Activated CD4-positive, alpha-beta T cell treated with anti-CD3 and anti-CD28 coated beads, Interleukin-2, amount 50 U/mL, for 4 hours (primary cell): ENCODE measurements around the gene TRRAP.

Source experiments
- DNase-seq, 2 experiments: peaks; one replicate each; pipeline ENCODE4 v3.0.0-alpha.2; 2020

Gene TRRAP

DNA sequence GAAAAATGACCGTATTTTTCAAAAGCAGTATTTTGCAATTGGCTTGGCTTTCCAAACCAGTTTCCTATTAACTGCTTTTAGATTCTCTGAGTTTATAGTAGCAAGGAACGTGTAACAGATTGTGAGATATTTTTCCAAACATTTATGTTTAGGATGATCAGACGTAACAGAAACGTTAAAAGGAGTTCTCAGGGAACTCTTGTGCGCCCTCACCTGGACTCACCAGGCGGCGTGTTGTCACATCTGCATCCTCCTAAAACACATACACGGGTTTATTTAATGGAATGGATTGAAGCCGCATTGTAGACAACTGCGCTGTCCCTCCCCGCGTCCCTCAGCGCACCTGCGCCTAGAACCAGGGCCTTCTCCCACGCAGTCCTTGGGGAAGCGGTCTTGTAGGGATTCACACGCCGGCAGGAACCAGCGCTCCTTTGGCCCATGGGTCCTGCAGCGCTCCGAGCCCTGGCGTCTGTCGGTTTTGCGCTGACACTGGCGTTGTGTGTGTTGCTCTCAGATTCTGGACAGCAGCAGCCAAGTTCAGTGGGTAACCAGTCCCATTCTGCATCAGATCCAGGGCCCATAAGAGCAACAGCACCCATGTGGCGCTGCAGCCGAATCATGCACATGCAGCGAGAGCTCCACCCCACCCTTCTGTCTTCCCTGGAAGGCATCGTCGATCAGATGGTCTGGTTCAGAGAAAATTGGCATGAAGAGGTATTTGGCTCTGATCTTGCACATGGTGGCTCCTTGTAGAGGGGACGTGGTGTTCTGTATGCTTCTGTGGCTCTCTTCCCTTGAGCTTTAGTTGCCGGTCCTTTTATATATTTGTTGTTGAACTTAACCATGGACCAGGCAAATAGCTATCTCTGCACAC lies 114.9 kb downstream of the TRRAP start:
- DNase-seq: no peak

DNA sequence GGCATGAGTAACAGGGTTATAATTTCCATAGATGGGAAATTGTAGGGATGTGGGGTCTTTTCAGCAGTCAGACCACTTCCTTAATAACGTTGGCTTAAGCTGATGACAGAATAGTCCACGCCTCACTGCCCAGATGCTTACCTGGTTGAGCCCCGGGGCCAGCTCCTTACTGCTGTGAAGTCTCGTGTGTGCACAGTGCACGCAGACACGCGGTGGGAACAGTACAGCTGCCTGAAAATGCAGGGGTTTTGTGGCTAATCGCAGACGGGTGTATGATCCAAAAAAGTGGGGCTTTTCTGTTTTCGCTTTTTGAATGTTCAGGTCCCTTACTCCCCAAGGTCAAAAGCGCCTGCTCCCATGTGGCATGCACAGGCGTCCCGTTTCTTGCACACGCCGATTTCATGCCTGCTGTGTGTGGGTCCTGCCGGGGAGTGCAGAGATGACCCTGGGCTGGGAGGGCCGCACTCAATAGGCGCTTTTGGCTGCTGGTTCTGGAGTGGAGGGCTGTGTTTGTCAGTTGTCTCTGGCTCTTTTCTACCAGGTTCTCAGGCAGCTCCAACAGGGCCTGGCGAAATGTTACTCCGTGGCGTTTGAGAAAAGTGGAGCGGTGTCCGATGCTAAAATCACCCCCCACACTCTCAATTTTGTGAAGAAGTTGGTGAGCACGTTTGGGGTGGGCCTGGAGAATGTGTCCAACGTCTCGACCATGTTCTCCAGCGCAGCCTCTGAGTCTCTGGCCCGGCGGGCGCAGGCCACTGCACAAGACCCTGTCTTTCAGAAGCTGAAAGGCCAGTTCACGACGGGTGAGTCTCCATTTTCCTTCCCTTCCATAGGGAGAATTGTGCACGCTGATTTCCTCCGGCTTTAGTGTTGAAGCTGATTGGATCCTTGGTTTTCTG lies 116.0 kb downstream of the TRRAP start:
- no peak for DNase-seq

DNA sequence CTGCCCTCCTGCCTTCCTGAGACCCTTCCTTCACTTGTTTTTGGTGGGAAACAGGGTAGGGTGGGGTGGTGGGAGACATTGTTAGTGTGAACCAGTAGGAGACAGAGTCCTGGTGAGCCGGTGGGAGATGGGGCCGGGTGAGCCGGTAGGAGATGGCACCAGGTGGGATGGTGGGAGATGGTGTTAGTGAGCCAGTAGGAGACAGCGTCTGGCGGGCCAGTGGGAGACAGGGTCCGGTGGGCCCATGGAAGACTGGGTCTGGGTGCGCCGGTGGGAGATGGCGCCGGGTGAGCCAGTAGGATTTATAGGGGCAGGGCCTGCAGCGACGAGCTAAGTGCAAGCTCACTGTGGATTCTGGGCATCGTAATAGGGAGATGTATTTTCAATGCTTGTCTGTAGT lies 116.8 kb downstream of the TRRAP start:
- DNase-seq: no peak

DNA sequence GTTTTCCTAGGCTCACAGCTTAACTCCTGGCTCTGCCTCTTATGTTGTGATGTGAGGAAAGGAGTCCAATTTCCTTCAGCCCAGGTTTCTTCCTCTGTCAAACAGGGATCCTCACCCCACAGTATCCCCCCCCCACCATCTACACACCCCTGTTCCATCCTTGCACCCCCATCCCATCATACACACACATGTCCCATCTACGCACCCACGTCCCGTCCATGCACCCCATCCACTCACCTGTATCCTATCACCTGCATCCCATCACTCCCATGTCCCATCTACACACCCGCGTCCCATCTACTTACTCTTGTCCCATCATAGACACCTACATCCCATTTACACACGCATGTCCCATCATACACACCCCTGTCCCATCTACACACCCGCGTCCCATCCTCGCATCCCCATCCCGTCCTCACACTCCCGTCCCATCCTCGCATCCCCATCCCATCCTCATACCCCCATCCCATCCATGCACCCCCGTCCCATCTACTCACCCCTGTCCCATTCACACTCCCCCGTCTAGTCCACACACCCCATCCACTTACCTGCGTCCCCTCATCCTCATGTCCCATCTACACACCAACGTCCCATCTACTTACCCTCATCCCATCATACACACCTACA lies 117.3 kb downstream of the TRRAP start:
- DNase-seq: no peak

DNA sequence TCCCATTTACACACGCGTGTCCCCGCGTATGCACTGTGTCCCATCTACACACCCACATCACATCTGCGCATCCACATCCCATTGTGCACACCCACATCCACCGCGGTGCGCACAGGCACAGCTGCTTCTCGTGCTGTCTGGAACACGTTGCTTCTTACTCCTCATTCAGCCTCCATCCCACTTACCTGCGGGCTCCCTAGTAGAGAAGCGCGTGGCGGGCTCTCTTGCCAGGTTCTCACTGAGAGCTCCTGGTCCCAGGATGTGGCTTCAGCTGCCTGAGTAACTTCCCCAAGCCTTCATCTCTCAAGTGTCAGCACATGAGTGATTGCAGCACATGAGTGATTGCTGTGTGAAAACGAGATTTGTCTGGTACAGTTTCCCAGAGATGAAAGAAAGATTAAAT lies 117.8 kb downstream of the TRRAP start:
- no peak for DNase-seq

DNA sequence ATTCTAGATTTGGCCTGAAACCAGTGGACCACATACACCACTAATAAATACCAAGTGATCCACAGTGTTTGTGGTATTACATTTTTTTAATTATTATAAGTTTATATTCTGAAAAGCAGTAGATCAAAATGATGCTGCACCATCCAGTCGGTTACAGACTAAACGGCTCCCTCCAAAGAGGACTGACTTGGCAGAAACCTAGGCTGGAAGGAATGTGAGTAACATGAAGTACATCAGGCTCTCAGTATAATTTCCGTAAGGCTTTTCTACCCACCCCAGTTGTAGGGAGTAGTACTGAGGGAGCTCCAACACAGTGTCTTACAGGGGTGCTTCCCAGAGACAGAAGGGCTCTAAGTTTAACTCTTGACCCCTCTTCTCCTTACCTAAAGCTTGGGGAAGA lies 119.5 kb downstream of the TRRAP start:
- no peak for DNase-seq

DNA sequence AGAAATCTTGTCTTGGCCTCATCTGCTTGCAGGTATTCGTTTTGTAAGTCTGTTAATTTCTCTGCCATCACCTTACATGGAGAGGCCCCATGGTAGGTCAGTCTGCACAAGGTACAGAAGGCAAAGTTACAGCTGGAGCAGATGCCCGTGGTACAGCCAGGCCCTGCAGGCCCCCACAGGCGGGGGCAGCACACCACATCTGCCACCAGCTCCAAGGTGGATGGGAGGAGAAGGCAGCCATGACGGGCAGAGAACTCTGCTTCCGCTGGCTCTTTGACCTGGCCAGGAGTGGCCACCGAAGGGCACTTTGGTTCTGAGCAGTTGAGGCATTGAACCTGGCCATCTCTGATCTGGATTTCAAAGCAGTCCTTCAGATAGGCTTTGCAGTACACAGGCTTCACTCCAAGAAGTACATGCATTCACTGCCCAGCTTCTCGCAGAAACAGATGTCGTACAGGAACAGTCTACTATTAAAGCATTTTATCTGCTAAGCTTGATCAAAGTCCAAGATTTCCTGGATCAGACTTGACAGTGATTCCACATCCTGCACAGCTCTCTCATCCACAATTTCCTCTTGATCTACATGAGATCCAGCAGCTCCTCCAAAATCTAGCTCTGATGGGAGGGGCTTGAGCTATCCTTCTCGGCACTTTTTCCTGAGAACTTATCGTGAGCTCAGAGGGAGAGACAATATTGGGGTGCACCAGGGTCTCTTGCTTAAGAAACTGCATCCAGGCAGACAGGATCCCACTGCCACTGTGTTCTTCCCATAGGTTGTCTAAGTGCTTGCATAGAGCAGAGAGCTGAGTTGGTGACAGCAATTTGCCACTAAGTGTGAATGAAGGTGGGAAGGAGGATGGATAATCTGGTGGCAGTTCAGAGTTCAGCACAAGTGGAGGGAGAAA lies 120.7 kb downstream of the TRRAP start:
- no peak for DNase-seq

DNA sequence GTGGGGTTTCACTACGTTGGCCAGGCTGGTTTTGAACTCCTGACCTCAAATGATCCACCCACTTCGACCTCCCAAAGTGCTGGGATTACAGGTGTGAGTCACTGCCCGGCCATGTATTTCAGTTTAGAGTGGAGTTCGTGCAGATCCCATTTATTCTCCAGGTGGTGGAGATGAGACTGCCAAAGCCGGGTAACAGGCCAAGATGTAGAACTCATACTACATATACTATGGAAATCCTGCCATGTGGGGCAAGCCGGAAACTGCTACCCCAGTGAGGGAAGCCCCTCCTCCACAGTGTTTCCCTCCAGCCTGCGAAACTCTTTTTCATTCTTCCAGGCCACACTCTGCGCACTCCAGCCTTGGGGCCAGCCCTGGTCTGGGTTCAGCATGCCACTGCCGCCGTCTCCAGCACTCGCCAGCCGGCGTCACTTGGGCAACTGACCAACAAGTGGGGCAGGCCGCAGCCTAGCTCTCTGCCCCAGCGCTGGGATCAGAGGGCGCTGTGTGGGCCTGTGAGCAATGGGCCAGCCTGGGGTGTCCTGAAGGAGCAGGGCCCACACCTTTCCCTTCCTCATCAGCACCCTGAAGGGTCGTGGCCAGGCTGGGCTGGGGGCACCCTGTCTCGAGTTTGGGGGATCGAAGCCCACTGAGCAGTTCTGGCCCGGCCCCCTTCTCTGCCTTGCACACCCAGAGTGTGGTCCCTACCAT lies 122.0 kb downstream of the TRRAP start:
- DNase-seq: no peak

DNA sequence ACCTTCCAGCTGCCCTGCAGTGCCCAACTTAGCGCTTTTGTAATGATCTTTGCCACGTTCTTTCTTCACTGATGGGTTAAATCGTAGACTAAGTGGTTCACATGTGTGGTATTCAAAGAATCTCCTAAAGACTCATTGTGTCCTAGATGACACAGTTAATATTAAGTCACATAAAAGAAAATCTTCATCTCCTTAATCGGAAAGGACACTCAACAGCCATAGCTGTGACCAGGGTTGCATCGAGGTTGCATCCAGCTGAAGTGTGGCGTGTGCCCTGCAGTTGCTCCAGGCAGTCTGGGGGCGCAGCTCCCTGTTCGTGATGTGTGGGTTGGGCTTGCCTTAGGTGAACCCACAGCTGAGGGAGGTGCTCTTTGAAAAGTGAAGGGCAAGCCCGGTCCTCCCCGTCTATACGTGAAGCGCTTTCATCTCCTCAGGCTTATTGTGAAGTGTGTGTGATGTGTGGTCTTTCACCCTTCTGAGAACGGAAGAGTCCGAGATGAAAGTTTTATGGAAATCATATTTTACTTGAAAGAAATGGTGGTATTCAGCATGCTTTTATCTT lies 122.7 kb downstream of the TRRAP start:
- no peak for DNase-seq

DNA sequence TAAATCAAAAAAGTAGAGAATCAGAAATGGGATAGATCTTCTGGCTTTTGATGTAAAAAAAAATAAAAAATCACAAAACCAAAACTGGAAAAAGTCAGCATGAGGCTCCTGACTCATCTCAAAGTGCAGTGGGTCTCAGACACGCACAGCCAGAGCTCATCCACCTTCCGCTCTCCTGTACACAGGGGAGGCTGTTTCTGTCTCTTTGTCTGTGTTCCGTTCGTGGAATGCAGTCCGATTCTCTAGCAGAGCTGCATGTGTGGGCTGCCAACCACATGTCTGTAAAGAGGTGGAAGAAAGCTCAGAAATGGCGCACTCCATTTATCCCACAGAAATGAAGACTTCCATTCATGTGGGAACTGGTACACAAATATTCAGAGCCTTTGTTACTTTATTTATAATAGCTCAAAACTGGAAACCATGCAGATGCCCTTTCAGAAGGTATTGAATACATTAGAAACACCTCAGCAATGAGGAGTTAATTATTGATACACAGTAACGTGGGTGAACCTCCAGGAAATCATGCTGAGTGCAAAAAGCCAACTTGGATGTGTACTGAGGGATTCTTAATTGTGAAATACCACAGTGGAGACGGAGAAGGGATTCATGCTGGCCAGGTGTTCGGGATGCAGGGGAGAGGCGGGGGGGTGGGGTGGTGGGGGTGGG lies 123.3 kb downstream of the TRRAP start:
- no peak for DNase-seq

DNA sequence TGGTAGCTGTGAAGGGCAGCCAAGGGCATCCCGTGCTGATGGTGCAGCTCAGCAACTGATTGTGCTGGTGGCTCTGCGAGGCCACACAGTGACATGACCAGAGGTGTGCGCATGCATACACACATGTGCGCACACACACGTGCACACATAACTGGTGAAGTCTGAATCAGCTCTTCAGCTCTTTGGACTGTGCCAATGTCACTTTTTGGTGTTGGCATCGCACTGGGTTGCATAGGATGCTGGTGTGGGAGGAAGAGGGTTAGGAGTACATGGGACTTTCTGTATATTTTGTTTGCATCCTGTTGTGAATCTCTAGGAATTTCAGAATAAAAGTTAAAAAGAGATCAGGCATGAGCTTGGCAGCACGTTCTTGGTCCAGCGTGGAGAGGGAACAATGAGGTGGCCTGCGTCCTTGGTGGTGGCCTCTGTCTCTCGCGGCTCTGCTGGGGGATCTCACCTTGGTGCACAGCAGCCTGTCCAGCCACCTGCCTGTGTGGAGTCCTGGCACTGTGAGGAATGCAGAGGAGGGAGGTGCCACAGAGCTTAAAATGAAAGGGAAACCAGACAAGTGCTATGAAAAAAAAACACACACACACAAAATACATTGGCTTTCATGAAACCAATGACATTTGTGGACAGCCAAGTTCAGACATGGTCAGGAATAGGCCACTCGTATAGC lies 124.0 kb downstream of the TRRAP start:
- no peak for DNase-seq

DNA sequence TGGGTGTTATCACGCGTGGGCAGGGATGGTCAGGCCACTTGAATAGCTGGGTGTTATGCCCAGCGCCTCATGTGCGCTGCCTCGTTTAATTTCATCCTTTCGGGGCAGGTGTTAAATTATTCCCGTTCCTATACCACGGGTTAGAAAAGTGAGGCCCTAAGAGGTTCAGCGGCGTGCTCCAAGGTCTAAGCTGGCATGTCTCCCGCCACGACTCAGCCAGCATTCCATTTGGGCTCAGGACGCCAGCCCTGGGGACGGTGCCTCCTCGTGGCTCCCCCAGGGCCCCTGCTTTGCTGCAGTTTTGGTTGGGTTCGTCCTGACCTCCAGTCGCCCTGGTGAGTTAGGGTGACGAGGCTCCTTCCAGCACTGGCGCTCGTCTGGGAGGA lies 124.5 kb downstream of the TRRAP start:
- DNase-seq: no peak

DNA sequence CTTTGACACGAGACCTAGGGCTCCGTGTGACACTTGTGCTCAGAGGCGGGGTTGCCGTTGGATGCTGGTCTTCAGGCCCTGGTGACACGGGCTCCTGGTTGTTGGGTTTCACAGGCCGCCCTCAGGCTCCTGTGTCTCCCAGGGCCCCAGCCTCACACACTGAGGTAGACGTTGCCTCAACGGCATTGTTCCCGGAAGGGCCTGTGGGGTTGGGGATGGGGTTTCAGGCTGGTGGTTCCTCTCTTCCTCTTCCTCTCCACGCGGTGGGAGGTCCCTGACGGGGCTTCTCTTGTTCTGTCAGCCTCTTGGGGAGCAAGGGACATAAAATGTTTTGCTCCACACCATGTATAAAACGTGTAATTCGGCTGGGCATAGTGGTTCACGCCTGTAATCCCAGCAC lies 125.1 kb downstream of the TRRAP start:
- no peak for DNase-seq

DNA sequence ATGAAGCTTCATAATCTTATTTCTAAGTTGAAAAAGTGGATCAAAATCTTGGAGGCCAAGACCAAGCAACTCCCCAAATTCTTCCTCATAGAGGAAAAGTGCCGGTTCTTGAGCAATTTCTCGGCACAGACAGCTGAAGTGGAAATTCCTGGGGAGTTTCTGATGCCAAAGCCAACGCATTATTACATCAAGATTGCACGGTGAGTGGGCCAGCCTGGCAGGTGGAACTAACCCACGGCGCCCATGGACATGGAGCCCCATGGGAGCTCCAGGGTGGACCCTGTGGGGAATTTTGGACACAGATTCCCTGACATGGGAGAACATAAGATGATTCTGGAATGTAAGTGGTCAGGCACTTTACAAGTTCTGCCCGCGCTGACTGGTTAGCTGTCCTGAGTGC lies 125.9 kb downstream of the TRRAP start:
- DNase-seq: no peak

DNA sequence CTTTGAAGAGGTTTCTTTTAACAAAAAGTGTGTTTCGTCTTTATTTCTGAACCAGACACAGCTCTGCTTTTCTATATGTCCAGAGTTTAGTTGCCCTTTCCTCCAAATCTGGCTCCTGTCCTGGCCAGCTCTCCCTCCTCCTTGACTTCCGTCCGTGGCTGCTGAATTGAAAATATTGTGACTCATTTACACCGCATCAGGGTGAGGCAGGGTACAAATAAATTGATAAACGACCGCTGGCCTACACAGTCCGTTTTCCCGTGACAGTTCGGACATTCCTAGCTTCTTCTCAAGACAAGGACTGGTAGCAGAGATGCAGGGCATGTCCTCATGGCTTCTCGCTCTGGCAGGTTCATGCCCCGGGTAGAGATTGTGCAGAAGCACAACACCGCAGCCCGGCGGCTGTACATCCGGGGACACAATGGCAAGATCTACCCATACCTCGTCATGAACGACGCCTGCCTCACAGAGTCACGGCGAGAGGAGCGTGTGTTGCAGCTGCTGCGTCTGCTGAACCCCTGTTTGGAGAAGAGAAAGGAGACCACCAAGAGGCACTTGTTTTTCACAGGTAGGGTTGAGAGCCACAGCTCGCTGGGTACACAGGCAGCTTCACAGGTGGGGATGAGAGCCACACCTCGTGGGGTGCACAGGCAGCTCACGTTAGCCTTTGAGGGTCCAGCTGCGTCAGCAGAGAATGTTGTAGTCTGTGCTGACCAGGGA lies 126.6 kb downstream of the TRRAP start:
- DNase-seq: no peak

DNA sequence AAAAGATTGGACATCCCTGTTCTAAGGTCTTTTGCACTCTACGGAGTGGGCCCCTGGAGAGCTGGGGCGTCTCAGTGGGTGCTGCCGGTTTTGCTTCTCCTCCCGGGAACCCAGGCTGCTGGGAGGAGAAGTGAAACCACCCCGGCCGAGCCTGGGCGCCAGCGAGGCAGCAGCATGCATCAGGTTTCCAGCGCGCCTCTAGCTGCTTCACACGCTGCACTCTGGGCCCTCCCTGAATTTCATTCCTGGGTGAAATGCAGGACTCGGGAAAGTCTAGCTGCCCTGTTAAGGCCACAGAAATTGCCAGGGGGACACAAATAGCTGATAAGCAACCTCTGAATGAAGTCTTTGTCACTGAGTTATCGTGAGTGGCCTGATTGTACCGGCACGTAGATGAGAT lies 127.4 kb downstream of the TRRAP start:
- DNase-seq: no peak

DNA sequence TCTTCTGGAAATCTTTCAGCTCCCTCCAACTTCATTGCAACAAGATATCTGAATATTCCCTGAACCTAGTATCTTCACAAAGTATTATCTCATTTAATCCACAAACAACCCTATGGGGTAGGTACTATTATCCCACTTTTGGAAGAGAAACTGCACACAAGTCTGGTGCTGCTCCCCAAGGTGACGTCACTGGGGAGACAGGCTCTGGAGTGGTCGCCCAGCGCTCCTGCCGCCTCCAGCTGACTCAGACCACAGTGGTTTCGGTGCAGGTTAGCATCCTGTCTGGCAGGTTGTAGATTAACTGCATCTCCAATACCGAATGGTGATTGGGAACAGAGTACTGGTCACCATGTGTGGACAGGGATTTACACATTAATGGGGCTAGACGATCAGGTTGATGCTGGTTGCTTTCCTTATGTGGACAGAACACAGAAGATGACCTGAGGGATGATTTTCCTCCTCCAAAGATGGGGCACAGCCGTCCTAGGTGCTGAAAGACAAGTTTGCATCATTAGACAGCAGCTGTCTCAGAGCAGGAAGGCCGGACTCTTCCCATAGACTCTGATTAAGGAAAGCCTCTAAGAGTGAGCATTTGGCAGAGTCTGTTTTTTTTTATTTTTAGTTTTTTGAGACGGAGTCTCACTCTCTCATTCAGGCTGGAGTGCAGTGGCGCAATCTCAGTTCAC lies 128.6 kb downstream of the TRRAP start:
- DNase-seq: no peak

DNA sequence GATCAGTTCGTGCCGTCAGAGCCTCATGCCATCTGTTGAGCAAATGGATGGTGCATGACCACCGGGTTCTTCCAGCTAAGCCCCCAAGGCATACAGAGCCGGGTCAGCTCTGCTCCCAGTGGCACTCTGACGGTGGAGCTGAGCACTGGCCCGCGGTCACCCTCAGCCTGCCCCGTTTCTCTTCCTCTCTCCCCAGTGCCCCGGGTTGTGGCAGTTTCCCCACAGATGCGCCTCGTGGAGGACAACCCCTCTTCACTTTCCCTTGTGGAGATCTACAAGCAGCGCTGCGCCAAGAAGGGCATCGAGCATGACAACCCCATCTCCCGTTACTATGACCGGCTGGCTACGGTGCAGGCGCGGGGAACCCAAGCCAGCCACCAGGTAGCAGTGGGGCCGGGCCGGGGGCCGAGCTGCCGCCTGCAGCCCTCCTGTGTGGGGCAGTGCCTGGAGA lies 129.9 kb downstream of the TRRAP start:
- DNase-seq: no peak
